GM18499 (cell line): Measurements from ENCODE around the gene POC1A.

Source experiments
- ATAC-seq: cut with Tn5 transposase; IDR thresholded peaks from one replicate; pipeline ENCODE4 v1.9.1; 2021; ENCODE audit warnings: moderate number of reproducible peaks; ENCODE audit not compliant: insufficient read depth, unreplicated experiment

POC1A gene

GRCh38 chr3:52089691-52090090, 64.5 kb downstream of the POC1A start:
- ATAC-seq: no peak

- ATAC-seq: no peak
Measured at GRCh38 chr3:52088445-52089367, 65.5 kb downstream of the POC1A start.

DNA sequence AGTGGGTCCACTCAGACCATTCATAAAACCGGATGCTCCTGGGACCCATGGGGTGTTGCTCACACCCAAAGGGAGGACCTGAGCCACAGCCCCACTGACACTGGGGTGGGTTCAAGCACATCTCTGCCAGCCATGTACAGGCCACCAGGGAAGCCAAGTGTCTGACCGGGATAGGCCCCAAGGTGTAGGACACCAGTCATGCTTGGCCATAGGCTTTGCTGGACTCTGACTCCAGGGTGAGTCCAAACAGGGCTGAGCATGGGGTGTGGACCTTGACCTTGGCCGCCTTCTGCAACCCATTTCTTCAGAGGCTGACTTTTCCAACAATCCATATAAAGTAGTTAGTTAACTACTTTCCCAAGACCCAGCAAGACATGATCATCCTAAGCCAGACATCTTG, 66.5 kb downstream of the POC1A start:
- ATAC-seq: no peak

- no peak for ATAC-seq
Measured at GRCh38 chr3:52086976-52087663, 67.1 kb downstream of the POC1A start.

DNA sequence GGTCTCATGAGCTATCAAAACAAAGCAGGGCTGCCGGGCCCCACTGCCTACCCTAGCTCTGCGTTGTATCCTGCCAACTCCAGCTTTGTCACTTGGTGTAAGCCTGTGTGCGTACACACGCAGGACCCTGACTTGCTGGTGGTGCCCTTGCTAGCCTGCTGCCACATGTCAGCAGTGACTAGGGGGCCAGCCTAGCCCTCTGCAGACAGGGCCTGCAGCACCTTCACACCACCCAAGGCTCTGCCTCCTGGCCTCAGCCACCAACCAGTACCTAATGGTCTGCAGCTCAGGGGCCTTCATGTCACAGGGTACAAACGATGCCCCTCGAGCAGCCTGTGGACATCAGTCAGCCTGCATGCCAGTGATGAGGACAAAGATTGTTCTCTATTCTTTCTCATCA, 67.8 kb downstream of the POC1A start:
- ATAC-seq: no peak

DNA sequence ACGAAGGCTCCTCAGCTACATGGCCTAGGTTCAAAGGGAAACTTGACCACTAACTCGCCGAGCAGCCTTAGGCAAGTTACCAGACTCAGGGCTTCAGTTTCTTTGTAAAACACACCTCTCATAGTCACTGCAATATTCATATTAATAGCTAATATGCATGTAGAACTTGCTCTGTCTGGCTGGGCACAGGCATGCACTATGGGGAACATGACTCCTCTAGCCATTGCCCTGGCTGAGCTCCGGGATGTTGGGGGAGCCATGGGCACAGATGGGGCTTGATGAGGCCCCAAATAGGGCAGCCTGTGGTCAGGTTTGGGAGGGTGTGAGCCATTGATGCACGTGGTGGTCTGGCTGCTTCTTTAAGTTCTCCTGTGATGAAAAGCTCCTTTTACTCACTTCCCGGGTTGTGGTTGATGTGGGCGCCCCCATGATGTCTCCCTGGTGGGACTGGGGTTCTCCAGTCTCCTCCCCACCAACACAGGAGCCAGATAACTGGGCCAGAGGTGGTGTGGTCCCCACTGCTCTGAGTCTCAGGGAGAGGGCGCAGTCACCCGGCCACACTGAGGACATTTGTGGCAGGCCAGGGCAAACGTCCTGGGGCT, 68.4 kb downstream of the POC1A start:
- ATAC-seq: no peak

GRCh38 chr3:52084954-52085680, 69.1 kb downstream of the POC1A start:
- ATAC-seq: no peak

DNA sequence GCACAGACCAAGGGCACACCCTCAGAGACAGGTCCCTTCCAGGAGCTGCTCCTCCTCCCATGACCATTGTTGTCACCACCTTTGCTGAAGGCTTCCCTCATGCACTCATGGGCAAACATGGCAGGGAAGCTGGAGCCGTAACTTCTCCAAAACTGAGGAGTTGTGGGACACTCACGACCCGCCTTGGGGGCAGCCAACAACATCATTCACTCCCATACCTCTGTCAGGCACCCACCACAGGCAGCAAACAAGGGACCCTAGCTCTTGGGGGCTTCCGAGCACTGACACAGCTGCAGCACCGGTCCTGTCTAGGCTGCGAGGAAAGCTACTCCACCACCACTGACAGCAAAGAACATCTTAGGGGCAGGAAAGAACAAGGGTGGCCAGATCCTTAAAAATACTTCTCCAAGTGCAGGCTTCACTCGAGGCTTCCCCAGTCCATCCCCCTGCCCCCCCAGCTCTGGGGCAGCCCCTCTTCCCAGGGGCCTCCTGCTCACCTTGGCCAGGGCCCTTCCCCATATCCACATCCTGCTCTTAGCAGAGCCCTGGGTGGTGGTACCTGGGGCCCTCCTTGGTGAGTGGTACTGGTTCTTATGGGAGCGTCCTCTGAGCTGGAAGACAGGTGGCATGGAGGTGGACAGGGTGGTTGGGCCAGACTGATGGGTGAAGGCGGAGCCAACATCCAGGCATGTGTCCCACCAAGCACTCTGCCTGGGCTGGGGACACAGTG, 69.8 kb downstream of the POC1A start:
- no peak for ATAC-seq

GRCh38 chr3:52083556-52084087, 70.6 kb downstream of the POC1A start:
- no peak for ATAC-seq

GRCh38 chr3:52082951-52083350, 71.3 kb downstream of the POC1A start:
- no peak for ATAC-seq

DNA sequence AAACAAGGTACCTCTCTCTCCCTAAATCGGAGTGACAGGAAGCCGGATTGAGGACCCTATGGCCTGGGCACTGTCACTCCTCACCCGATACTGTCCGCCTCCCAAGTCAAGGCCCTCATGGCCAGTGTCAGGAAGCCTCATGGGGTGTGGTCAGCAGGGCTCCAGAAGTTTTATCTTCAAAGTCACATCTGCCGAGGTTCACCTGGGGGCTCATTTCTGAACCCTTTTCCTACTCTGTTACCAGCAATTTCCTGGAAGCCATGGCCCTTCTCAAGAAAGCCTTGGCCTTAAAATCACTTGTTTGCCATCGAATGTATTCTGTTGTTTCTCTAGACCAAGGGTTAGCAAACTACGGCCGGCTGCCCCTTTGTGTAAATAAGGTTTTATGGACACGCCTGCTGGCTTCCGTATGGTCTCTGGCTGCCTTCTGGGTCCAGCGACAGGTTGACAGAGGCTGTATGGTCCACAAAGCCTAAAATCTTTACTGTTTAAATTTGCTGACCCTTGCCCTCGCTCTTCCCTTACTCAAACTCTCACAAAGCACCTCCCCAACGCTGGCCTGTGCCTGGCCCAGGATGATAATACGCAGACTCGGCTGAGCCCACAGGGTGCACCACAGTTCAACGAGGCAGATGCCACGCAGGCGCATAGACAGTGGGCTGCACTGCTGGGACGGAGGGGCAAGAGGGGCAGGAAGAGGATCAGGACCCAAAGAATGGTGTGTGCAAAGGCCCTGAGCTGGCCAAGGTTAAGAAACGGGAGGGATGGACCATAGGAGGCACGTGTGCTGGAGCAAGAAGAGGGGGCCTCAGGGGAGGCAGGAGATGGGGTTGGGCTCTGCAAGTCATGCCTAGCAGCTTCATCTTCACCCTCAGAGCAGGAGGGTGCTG, 73.1 kb downstream of the POC1A start:
- ATAC-seq: no peak

DNA sequence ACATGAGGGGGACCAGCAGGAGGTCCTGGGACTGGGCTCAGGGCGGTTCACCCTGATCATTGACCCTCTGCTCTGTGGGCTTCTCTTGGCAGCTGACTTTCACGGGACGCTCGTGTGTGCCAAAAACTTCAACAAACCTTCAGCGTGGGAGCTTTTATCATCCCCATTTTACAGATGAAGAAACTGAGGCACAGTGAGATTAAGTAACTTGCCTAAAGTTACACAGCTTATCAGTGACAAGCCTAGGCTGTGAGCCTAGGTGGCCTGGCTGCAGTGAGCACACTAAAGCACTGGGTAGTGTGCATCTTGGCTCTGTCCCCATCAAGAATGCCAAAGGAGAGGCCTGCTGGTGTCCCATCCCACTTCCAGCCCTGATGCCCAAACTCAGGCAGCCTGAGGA, 74.3 kb downstream of the POC1A start:
- ATAC-seq: no peak

DNA sequence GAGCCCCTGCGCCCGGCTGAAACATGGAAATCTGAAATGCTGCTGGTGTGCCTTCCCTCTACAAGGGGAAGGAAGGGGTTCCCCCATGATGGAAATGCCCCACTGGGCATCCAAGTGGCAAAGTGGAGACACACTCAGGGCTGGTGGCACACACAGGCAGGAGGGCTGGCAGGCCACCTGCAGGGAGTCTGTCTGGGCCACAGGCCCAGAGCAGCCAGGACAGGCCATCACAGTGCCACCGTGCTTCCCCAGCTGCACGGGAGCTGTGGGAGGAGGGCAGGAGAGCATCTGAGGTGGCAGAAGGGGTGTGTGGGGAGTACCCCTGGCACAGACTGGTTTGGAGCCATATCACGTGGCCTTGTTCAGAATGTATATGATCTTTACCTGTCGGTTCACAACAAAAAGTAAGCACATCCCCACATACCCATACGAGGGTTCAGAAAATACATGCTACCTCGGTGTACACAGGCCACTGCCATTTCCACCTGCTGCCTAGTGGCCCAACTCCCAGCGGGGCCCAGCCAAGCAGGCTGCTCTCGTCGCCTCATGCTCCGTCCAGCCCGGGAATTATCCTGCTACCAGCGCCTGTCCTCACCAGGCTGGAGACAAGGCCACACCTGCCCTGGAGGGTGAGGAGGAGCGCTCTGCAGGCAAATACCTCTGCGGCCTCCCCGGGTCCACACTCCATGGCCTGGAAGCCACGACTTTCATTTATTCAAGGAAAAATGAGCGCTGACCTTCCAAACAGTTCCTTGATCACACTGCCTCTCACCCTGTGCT, 75.3 kb downstream of the POC1A start:
- ATAC-seq: no peak

DNA sequence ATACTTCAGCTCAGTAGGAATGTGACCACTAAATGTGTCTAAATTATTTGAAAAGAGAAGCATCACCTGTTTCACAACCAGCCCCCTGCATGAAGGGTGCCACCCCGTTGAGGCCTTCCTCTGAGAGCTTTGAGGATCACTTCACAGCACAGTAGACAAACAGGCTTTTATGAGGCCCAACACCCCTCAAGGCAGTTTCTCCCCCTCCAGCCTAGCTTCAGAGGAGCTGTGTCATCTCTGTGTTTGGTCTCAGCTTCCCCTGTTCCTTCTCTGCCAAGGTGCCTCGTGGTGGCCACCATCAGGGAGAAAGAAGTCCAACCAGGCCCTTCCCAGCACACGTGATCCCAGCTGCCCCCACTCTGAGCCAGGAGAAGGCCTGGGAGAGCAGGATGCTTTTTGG, 76.3 kb downstream of the POC1A start:
- ATAC-seq: no peak

DNA sequence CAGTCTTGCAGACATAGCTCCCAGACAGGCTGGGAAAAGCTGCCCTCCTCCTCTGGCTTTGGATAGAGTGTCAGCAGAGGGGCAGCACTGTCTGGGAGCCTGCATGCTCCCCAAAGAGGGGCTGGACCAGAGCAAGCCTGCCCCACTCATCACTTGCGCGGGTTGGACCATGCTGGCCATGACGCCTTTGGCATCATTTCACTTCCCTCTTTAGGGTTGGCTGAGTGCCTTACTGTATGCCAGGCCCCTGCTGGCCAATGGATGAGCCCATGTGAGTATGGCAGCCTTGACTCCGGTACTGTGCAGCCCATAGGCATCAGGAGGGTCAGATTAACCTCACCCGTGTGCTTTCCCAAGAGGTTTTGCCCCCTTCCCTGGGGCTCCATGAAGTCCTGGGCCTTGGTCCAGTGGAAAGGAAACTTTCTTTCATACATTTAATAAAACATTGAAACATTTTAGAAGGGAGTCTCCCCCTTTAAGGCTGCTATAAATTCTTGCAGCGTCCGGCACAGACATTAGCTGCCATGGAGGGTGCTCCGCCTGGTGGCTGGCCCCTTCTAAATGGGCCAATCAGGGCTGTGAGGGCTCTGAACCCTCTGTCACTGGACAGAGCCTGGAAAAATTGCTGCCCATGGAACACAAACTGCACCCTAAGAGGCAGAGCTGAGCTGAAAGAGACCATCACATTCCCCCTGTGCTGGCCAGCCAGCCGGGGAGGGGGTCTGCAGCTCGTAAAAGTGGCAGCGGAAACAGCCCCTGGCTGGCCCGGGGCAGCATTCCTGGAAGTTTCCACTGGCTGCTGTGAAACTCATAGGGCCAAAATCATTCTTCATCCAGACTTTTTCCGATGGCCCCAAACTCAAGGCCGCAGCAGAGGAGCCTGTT, 77.1 kb downstream of the POC1A start:
- ATAC-seq: no peak

- no peak for ATAC-seq
Measured at GRCh38 chr3:52073490-52073889, 80.7 kb downstream of the POC1A start.

GRCh38 chr3:52072471-52072870, 81.8 kb downstream of the POC1A start:
- no peak for ATAC-seq
